Muscle layer of colon (tissue), 2 donors: ENCODE results near the gene NEO1.

Experiments
- H3K27ac ChIP-seq: one replicate; pipeline ENCODE4 v1.7.0; 2013; ENCODE audit warnings: low read depth, mild to moderate bottlenecking, low read length, moderate library complexity
- H3K27me3 ChIP-seq, 2 donors: one replicate each; pipeline ENCODE4 v1.7.0; 2013; ENCODE audit warnings: low read length in 2 of 2, mild to moderate bottlenecking in 2 of 2; ENCODE audit not compliant: insufficient read depth in 2 of 2, control insufficient read depth in 1 of 2
- H3K36me3 ChIP-seq: one replicate; pipeline ENCODE4 v1.7.0; 2013; ENCODE audit warnings: mild to moderate bottlenecking, low read length; ENCODE audit not compliant: insufficient read depth
- H3K4me1 ChIP-seq: one replicate; pipeline ENCODE4 v1.7.0; 2013; ENCODE audit warnings: mild to moderate bottlenecking, low read length; ENCODE audit not compliant: insufficient read depth
- H3K4me3 ChIP-seq, 2 donors: one replicate each; pipeline ENCODE4 v1.7.0; 2013; ENCODE audit warnings: low read length in 2 of 2, low read depth in 1 of 2, mild to moderate bottlenecking in 1 of 2, moderate library complexity in 1 of 2
- H3K9ac ChIP-seq: one replicate; pipeline ENCODE4 v1.7.0; 2013; ENCODE audit warnings: low read length
- H3K9me3 ChIP-seq: one replicate; pipeline ENCODE4 v1.7.0; 2013; ENCODE audit warnings: mild to moderate bottlenecking, low read length
- donor health status: abdominal sarcoma.
- donor health status: Adenocarcinoma of cecum.

The NEO1 gene

DNA sequence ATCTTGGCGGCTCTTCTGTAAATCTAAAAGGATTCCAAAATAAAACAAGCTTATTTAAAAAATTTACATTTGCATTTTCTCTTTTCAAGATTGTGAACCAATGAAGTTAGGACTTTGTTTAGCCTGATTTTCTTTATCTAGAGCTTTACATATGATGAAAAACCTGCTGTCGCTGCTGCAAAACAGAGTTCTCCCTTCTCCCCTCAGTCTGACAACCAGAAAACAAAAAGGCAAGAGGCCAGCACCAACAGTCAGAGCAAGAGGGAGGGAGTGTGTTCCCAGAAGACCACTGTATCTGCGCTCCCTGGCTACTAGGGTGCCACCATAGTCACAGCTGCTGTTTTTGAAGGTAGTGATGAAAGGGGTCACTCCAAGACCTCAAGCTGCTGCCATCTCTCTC is 33.1 kb upstream of the NEO1 start:
- Histone ChIP-seq H3K9me3 (no peaks in the 10 kb centered on the region), H3K27me3 (no peaks in the 10 kb centered on the region), H3K27ac (no peak overlapping the region), H3K4me3 (no peak overlapping the region), H3K9ac (no peak overlapping the region), H3K36me3 (no peaks in the 10 kb centered on the region), H3K4me1 (no peaks in the 10 kb centered on the region)

DNA sequence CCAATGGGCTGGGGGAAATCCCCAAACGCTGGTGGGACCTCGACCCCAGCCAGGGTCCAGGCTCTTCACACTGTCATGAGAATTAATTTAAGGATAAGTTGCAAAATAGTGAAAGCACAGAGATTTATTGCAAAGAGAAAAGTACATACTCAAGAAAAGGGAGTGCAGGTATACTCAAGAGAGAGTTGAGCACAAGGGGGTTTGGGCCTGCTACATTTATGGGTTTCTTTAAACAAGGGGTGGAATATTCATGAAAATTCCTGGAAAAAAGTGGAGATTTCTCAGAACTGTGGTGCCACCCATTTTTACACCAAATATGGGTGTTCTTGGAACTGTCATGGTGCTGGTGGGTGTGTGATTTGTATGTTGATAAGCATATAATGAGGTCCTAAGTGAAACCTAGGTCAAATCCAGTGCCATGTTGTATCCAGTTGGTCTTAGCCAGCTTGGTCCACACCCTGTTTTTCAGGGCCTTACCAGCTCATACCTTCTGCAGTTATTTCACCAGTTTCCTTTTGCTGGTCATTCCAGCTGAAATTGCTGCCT is 32.6 kb upstream of the NEO1 start:
- H3K9ac ChIP-seq, result no peak overlapping the region
- no peaks in the 10 kb centered on the region for H3K4me1 ChIP-seq
- H3K9me3 ChIP-seq, result no peaks in the 10 kb centered on the region
- H3K4me3 ChIP-seq, result no peak overlapping the region
- H3K27me3 ChIP-seq, result no peaks in the 10 kb centered on the region
- H3K27ac ChIP-seq, result no peak overlapping the region
- H3K36me3 ChIP-seq, result no peaks in the 10 kb centered on the region

- Histone ChIP-seq H3K4me1 (no peaks in the 10 kb centered on the region), H3K27me3 (no peaks in the 10 kb centered on the region), H3K9me3 (no peaks in the 10 kb centered on the region), H3K4me3 (no peak overlapping the region), H3K9ac (no peak overlapping the region), H3K27ac (no peak overlapping the region), H3K36me3 (no peaks in the 10 kb centered on the region)
Observed at GRCh38 chr15:73021139-73021621, 31.1 kb upstream of the NEO1 start.

DNA sequence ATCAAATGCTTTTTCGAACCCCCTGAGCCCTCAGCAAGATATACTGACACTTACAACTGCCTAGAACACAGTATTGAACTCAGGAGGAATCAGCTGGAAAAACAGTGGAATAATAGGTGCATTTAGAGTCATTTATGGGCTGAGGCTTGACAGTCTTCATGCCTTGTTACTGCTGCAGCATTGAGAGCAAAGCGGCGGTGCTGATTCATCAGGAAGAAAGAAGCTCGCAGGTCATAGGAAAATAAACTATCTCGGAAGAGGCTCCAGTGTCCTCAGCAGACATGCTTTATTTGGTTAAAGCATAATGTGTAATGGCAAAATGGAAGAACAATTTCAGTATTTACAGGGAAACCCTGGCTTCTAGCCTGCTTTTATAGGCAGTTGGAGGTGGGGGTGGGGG is 30.1 kb upstream of the NEO1 start:
- H3K4me3 ChIP-seq, result no peak overlapping the region
- no peaks in the 10 kb centered on the region for H3K27me3 ChIP-seq
- no peaks in the 10 kb centered on the region for H3K36me3 ChIP-seq
- no peak overlapping the region for H3K27ac ChIP-seq
- no peaks in the 10 kb centered on the region for H3K9me3 ChIP-seq
- no peaks in the 10 kb centered on the region for H3K4me1 ChIP-seq
- H3K9ac ChIP-seq, result no peak overlapping the region

DNA sequence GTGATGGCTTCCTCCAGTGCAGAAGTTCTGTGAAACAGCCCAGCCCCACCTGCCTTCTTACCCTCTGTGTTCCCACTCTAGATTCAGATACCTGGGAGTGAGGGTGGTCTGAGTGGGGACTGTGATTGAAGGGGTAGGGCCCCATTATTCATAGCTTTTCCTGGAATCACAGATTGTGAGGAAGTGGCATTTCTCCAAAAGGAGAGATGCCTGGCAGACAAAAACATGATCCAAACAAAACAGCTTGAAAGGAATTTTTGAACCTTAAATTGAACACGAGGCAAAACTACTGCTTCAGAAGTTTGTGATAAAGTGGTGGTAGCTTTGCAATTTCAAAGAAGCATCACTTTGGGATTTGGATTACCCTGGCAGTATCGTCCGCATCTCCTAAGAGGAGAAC is 29.2 kb upstream of the NEO1 start:
- H3K27ac ChIP-seq, result no peak overlapping the region
- no peak overlapping the region for H3K4me3 ChIP-seq
- no peaks in the 10 kb centered on the region for H3K27me3 ChIP-seq
- no peaks in the 10 kb centered on the region for H3K9me3 ChIP-seq
- H3K9ac ChIP-seq, result no peak overlapping the region
- no peaks in the 10 kb centered on the region for H3K36me3 ChIP-seq
- no peaks in the 10 kb centered on the region for H3K4me1 ChIP-seq

- H3K27ac ChIP-seq, result no peak overlapping the region
- H3K9ac ChIP-seq, result no peak overlapping the region
- H3K9me3 ChIP-seq, result no peaks in the 10 kb centered on the region
- H3K36me3 ChIP-seq, result no peaks in the 10 kb centered on the region
- no peaks in the 10 kb centered on the region for H3K27me3 ChIP-seq
- no peak overlapping the region for H3K4me3 ChIP-seq
- H3K4me1 ChIP-seq, result no peaks in the 10 kb centered on the region
Observed at GRCh38 chr15:73024168-73024567, 28.1 kb upstream of the NEO1 start.

GRCh38 chr15:73026511-73027054 is 25.7 kb upstream of the NEO1 start:
- Histone ChIP-seq H3K4me1 (no peaks in the 10 kb centered on the region), H3K4me3 (no peak overlapping the region), H3K36me3 (no peaks in the 10 kb centered on the region), H3K9me3 (no peaks in the 10 kb centered on the region), H3K27ac (no peak overlapping the region), H3K9ac (no peak overlapping the region), H3K27me3 (no peaks in the 10 kb centered on the region)

DNA sequence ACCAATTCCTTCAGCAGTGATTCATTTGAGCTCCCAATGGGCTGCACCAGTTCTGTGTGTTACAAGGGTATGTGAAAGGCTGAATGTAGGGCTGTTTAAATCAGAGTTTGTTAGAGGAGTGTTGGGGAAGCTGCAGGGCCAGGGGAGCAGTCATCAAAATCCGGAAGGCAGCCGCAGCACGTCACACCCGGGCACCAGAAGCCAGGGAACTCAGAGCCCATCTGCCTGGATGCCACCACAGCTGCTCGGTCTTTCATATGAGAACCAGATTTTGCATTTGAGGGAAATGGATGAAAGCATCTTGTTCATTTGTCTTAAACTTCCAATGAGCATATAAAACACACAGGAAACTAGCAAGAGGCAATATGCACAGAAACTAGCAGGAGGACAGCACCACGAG is 24.2 kb upstream of the NEO1 start:
- Histone ChIP-seq H3K36me3 (no peaks in the 10 kb centered on the region), H3K4me1 (no peaks in the 10 kb centered on the region), H3K27me3 (no peaks in the 10 kb centered on the region), H3K4me3 (no peak overlapping the region), H3K9me3 (no peaks in the 10 kb centered on the region), H3K9ac (no peak overlapping the region), H3K27ac (no peak overlapping the region)

GRCh38 chr15:73028831-73029451 is 23.3 kb upstream of the NEO1 start:
- Histone ChIP-seq H3K27ac (no peak overlapping the region), H3K4me1 (no peaks in the 10 kb centered on the region), H3K4me3 (no peak overlapping the region)

DNA sequence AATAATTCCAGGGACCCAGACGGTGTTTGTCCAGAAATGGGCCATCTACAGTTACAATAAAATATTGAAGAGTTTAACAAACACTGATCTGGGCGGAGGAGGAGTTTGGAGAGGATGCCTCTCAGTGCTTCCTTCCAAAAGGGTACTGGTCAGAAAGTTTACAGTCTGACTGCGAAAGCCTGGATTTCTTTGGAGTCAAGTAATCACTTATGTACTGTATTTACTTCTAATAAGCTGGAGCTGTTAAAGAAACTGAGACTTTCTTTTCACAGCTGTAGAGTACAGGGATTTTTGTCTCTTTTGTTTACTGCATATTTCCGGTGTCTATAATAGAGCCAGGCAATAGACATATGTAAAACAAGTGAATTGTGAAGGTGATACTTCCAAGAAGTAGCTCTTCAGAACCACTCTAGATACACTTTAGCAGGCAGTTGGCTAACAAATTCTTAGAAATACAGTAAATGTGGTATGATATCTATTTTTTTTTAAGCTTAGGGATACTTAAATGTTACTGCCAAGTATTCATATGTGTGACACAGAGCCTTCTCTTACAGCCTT is 22.1 kb upstream of the NEO1 start:
- no peaks in the 10 kb centered on the region for H3K4me1 ChIP-seq
- no peak overlapping the region for H3K27ac ChIP-seq
- no peaks in the 10 kb centered on the region for H3K36me3 ChIP-seq
- H3K4me3 ChIP-seq, result no peak overlapping the region
- H3K27me3 ChIP-seq, result no peaks in the 10 kb centered on the region
- no peak overlapping the region for H3K9ac ChIP-seq
- H3K9me3 ChIP-seq, result no peaks in the 10 kb centered on the region

More at GRCh38 chr15:73028831-73029451, 23.3 kb upstream of the NEO1 start:
- H3K36me3 ChIP-seq, result no peaks in the 10 kb centered on the region
- no peaks in the 10 kb centered on the region for H3K27me3 ChIP-seq
- H3K9ac ChIP-seq, result no peak overlapping the region
- H3K9me3 ChIP-seq, result no peaks in the 10 kb centered on the region

- Histone ChIP-seq H3K9ac (no peak overlapping the region), H3K4me3 (no peak overlapping the region), H3K27me3 (no peaks in the 10 kb centered on the region), H3K27ac (no peak overlapping the region), H3K9me3 (no peaks in the 10 kb centered on the region), H3K4me1 (no peaks in the 10 kb centered on the region), H3K36me3 (no peaks in the 10 kb centered on the region)
Observed at GRCh38 chr15:73031648-73032047, 20.6 kb upstream of the NEO1 start.

GRCh38 chr15:73033611-73034010 is 18.7 kb upstream of the NEO1 start:
- Histone ChIP-seq H3K4me3 (no peak overlapping the region), H3K9ac (no peak overlapping the region), H3K36me3 (no peaks in the 10 kb centered on the region), H3K9me3 (no peaks in the 10 kb centered on the region), H3K4me1 (no peaks in the 10 kb centered on the region), H3K27me3 (no peaks in the 10 kb centered on the region), H3K27ac (no peak overlapping the region)
